ENCODE data around the gene NANOG. TPM values are rescaled to one million over a fixed set of nuclear protein-coding genes. Genes with fewer than 3 reads are reported as not detected.

Gene NANOG
- total and polyA plus RNA-seq, 2 donors (not counting 3 experiments of a cell fraction or from before 2014, with no cell fraction given), result 0.03 TPM; not detected in 1

DNA sequence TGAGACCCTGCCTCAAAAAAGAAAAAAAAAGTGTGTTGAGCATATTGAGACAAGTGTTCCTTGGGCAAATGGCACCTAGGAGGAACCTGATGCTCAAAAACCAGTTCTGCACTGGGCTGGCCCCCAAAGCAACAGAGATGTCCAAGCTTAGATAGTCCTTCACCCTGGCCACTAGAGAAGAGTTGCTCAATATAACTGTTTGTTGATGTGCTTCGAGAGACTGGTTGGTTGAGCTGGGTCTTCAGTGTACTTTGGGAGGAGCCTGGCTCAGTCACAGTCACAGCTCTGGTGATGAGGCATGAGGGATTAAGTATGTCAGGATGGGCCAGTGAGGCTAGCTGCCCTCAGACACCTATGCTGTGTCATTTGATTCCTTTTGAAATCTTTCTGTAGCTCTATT is 45.5 kb downstream of the NANOG start:
- H3K79me2 ChIP-seq (ENCODE audit: control insufficient read depth, insufficient read depth, low read length), result no peaks in the 10 kb centered on the region
- intact Hi-C loops (cut with micrococcal nuclease), result no loop called here
- H3K4me1 ChIP-seq (ENCODE audit: control insufficient read depth, extremely low read depth, insufficient read depth, low read length), result no peaks in the 10 kb centered on the region
- ChIA-PET POLR2A (interaction anchor here (0.7 kb wide), 1 partner anchor 9 kb away, joined by 4 read pairs; no protein-coding TSS in a partner anchor), CTCF (interaction anchor here (0.6 to 2.0 kb wide), 6 partner anchors 12 to 160 kb away, joined by 3 to 11 read pairs (median 4); no protein-coding TSS in a partner anchor)
- H4K20me1 ChIP-seq (replicated peaks; ENCODE audit: control insufficient read depth, extremely low read depth, insufficient read depth, low read length), result no peaks in the 10 kb centered on the region
- dilution Hi-C loops (cut with MboI; ENCODE audit: extremely low pct_ligation_motif_present, low sequenced_read_pairs), result no loop called here
- BruUV-seq (replicated peaks), result no TSS peak
- H3K9ac ChIP-seq (replicated peaks; ENCODE audit: extremely low read depth, insufficient read depth, low read length), result no peak overlapping the region
- no peak for FAIRE-seq
- no peaks in the 10 kb centered on the region for H3K36me3 ChIP-seq (ENCODE audit: control insufficient read depth in 2 of 2, extremely low read depth in 1 of 2, insufficient read depth in 2 of 2, low read length in 2 of 2)
- TF ChIP-seq, protein P1, sequence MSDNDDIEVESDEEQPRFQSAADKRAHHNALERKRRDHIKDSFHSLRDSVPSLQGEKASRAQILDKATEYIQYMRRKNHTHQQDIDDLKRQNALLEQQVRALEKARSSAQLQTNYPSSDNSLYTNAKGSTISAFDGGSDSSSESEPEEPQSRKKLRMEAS (IDR thresholded peaks at IDR 0.05; ENCODE audit: insufficient read depth, insufficient read length), result no peak
- TF ChIP-seq POLR2A (IDR thresholded peaks at IDR 0.05; ENCODE audit: low read depth, low read length) (no peak), EZH2 (IDR thresholded peaks at IDR 0.05; ENCODE audit: borderline replicate concordance, low read depth, low read length, severe bottlenecking) (no peak), POLR2AphosphoS5 (IDR thresholded peaks at IDR 0.05; ENCODE audit: insufficient read depth, low read depth, low read length) (no peak), FOS (IDR thresholded peaks at IDR 0.05; ENCODE audit: borderline replicate concordance, insufficient read depth, low read length) (no peak), JUN (IDR thresholded peaks at IDR 0.05; ENCODE audit: borderline replicate concordance, insufficient read depth, insufficient read length, low read depth) (no peak), MYC (IDR thresholded peaks at IDR 0.05; ENCODE audit: low read depth, low read length) (no peak), GATA2 (IDR thresholded peaks at IDR 0.05; ENCODE audit: insufficient read depth, insufficient read length, low read depth, low read length) (no peak)
- TF ChIP-seq, protein P2, sequence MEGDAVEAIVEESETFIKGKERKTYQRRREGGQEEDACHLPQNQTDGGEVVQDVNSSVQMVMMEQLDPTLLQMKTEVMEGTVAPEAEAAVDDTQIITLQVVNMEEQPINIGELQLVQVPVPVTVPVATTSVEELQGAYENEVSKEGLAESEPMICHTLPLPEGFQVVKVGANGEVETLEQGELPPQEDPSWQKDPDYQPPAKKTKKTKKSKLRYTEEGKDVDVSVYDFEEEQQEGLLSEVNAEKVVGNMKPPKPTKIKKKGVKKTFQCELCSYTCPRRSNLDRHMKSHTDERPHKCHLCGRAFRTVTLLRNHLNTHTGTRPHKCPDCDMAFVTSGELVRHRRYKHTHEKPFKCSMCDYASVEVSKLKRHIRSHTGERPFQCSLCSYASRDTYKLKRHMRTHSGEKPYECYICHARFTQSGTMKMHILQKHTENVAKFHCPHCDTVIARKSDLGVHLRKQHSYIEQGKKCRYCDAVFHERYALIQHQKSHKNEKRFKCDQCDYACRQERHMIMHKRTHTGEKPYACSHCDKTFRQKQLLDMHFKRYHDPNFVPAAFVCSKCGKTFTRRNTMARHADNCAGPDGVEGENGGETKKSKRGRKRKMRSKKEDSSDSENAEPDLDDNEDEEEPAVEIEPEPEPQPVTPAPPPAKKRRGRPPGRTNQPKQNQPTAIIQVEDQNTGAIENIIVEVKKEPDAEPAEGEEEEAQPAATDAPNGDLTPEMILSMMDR (IDR thresholded peaks at IDR 0.05; ENCODE audit: extremely low read depth in 1 of 2, insufficient read depth in 1 of 2, low read depth in 1 of 2, low read length in 2 of 2), result no peak
- H3K27ac ChIP-seq (ENCODE audit: insufficient read depth, low read depth, low read length), result no peak overlapping the region
- H3K9me3 ChIP-seq (replicated peaks; ENCODE audit: control insufficient read depth, insufficient read depth, low read length), result no peaks in the 10 kb centered on the region
- no peak for DNase-seq (ENCODE audit: low read depth, low spot score)
- no peaks in the 10 kb centered on the region for H3K9me1 ChIP-seq (replicated peaks; ENCODE audit: control insufficient read depth, extremely low read depth, insufficient read depth, low read length)
- H3K27me3 ChIP-seq (ENCODE audit: control insufficient read depth in 2 of 2, insufficient read depth in 2 of 2, low read length in 2 of 2), result peaks cover 0 to 2% of the 10 kb centered on the region in 2 experiments
- no peak overlapping the region for H2AFZ ChIP-seq (ENCODE audit: low read depth, low read length)
- no peak overlapping the region for H3K4me3 ChIP-seq (replicated peaks in 1 of 3; ENCODE audit: insufficient read depth in 1 of 3, low read depth in 1 of 3, low read length in 3 of 3)
- H3K4me2 ChIP-seq (ENCODE audit: insufficient read depth, low read length), result no peak overlapping the region
